ENCODE results near the gene ANKRD1.
"Not testable (repeated sequence)": the region's sequence is repeated elsewhere in the genome, so short reads cannot be mapped to it uniquely, and the experiment has no call there.

Gene ANKRD1

GRCh38 chr10:90959826-90960225 lies 38.9 kb upstream of the ANKRD1 start:
- Histone ChIP-seq H3K27ac (ENCODE audit: low read length) (no peak overlapping the region), H3K9me3 (ENCODE audit: control insufficient read depth in 2 of 2, low read length in 2 of 2) (no peaks in the 10 kb centered on the region), H3K36me3 (ENCODE audit: control insufficient read depth in 2 of 2, insufficient read depth in 2 of 2, low read length in 2 of 2) (no peaks in the 10 kb centered on the region), H3K9ac (ENCODE audit: low read length in 2 of 2) (no peak overlapping the region), H3K4me1 (ENCODE audit: control insufficient read depth, insufficient read depth, low read length) (peaks cover 3% of the 10 kb centered on the region), H3K27me3 (ENCODE audit: control insufficient read depth in 1 of 2, insufficient read depth in 2 of 2, low read length in 2 of 2) (no peaks in the 10 kb centered on the region), H3K4me3 (ENCODE audit: low read length in 2 of 2) (no peak overlapping the region)

DNA sequence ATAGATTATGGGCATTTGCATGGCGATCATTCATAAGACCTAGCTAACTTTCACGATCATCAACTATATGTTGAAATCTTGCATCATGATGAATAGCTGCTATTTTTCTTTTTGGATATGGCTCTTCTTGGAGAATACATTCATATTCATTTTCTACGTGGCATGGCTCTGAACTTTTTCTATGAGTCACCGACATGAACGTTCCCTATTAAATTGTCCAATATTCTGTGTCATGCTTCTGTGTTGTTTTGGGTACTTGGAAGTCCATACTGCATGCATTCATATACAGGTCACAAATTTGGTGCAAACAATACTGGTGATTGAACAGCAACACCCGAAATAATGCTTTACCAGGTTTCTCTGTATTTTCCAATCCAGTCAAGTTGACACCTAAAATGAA lies 37.9 kb upstream of the ANKRD1 start:
- no peaks in the 10 kb centered on the region for H3K36me3 ChIP-seq (ENCODE audit: control insufficient read depth in 2 of 2, insufficient read depth in 2 of 2, low read length in 2 of 2)
- H3K4me3 ChIP-seq (ENCODE audit: low read length in 2 of 2) = no peak overlapping the region
- H3K9ac ChIP-seq (ENCODE audit: low read length in 2 of 2) = no peak overlapping the region
- H3K27me3 ChIP-seq (ENCODE audit: control insufficient read depth in 1 of 2, insufficient read depth in 2 of 2, low read length in 2 of 2) = no peaks in the 10 kb centered on the region
- no peak overlapping the region for H3K27ac ChIP-seq (ENCODE audit: low read length)
- peaks cover 2% of the 10 kb centered on the region for H3K4me1 ChIP-seq (ENCODE audit: control insufficient read depth, insufficient read depth, low read length)
- H3K9me3 ChIP-seq (ENCODE audit: control insufficient read depth in 2 of 2, low read length in 2 of 2) = no peaks in the 10 kb centered on the region

DNA sequence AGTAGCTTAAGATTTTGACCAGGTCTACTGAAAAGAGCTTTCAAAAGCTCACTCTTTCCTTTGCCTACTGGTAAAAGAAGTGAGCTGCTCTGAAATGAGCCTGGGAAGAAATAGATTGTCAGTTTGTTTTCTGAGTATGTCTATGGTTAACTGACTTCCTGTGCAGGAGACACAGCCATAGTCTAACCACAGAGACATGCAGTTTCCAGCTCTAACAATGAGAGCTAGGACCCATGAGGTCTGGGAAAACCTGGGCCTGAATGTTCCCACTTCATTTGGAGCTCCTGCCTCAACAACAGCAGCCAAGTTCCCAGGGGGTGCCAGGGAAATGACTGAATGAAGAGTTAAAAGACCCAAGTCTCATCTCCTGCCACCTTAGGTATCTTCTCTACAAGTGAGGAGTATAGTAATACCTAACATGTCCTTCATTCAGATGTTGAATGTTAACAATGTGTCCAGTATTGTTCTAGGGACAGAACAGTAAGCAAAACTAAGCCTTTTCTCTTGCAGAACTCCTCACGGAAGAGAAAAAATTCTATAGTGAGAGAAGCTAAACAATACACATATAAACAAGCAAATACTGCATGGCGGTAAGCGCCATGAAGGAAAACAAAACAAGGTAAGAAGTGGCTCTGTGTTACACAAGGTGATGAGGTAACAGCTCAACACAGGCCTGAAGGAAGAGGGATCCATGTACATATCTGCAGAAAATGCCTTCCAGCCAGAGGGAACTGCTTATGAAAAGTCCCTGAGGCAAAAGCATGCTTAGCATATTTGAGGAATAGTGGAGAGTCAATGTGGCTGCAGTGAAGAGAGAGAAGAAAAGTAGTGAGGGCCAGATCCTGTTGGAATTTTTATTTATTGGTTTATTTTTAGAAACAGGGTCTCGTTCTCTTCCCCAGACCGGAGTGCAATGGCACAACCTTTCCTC lies 26.4 kb upstream of the ANKRD1 start:
- H3K4me1 ChIP-seq (ENCODE audit: control insufficient read depth, insufficient read depth, low read length) = no peaks in the 10 kb centered on the region
- no peak overlapping the region for H3K9ac ChIP-seq (ENCODE audit: low read length in 2 of 2)
- no peaks in the 10 kb centered on the region for H3K36me3 ChIP-seq (ENCODE audit: control insufficient read depth in 2 of 2, insufficient read depth in 2 of 2, low read length in 2 of 2)
- no peak overlapping the region for H3K27ac ChIP-seq (ENCODE audit: low read length)
- no peaks in the 10 kb centered on the region for H3K9me3 ChIP-seq (ENCODE audit: control insufficient read depth in 2 of 2, low read length in 2 of 2)
- H3K4me3 ChIP-seq (ENCODE audit: low read length in 2 of 2) = no peak overlapping the region
- H3K27me3 ChIP-seq (ENCODE audit: control insufficient read depth in 1 of 2, insufficient read depth in 2 of 2, low read length in 2 of 2) = no peaks in the 10 kb centered on the region

- no peak overlapping the region for H3K4me3 ChIP-seq (ENCODE audit: low read length in 2 of 2)
- no peak overlapping the region for H3K27ac ChIP-seq (ENCODE audit: low read length)
- no peaks in the 10 kb centered on the region for H3K4me1 ChIP-seq (ENCODE audit: control insufficient read depth, insufficient read depth, low read length)
- H3K36me3 ChIP-seq (ENCODE audit: control insufficient read depth in 2 of 2, insufficient read depth in 2 of 2, low read length in 2 of 2) = no peaks in the 10 kb centered on the region
- H3K9me3 ChIP-seq (ENCODE audit: control insufficient read depth in 2 of 2, low read length in 2 of 2) = no peaks in the 10 kb centered on the region
- no peak overlapping the region for H3K9ac ChIP-seq (ENCODE audit: low read length in 2 of 2)
- no peaks in the 10 kb centered on the region for H3K27me3 ChIP-seq (ENCODE audit: control insufficient read depth in 1 of 2, insufficient read depth in 2 of 2, low read length in 2 of 2)
These were observed 24.7 kb upstream of the ANKRD1 start for GRCh38 chr10:90945491-90946070.

GRCh38 chr10:90944749-90945148 lies 23.9 kb upstream of the ANKRD1 start:
- Histone ChIP-seq H3K27ac (ENCODE audit: low read length) (no peak overlapping the region), H3K9ac (ENCODE audit: low read length in 2 of 2) (no peak overlapping the region)

DNA sequence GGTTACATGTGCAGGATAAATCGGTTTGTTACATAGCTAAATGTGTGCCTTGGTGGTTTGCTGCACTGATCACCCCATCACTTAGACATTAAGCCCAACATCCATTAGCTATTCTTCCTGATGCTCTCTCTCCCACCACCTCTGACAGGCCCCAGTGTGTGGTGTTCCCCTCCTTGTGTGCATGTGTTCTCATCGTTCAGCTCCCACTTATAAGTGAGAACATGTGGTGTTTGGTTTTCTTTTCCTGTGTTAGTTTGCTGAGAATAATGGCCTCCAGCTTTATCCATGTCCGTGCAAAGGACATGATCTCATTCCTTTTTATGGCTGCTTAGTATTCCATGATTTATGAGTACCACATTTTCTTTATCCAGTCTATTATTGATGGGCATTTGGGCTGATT lies 22.1 kb upstream of the ANKRD1 start:
- H3K9ac ChIP-seq (ENCODE audit: low read length in 2 of 2); H3K36me3 ChIP-seq (ENCODE audit: control insufficient read depth in 2 of 2, insufficient read depth in 2 of 2, low read length in 2 of 2): not testable (repeated sequence)

More at GRCh38 chr10:90944749-90945148, 23.9 kb upstream of the ANKRD1 start:
- Histone ChIP-seq H3K27me3 (ENCODE audit: control insufficient read depth in 1 of 2, insufficient read depth in 2 of 2, low read length in 2 of 2) (no peaks in the 10 kb centered on the region), H3K4me3 (ENCODE audit: low read length in 2 of 2) (no peak overlapping the region), H3K36me3 (ENCODE audit: control insufficient read depth in 2 of 2, insufficient read depth in 2 of 2, low read length in 2 of 2) (no peaks in the 10 kb centered on the region), H3K9me3 (ENCODE audit: control insufficient read depth in 2 of 2, low read length in 2 of 2) (no peaks in the 10 kb centered on the region), H3K4me1 (ENCODE audit: control insufficient read depth, insufficient read depth, low read length) (no peaks in the 10 kb centered on the region)

DNA sequence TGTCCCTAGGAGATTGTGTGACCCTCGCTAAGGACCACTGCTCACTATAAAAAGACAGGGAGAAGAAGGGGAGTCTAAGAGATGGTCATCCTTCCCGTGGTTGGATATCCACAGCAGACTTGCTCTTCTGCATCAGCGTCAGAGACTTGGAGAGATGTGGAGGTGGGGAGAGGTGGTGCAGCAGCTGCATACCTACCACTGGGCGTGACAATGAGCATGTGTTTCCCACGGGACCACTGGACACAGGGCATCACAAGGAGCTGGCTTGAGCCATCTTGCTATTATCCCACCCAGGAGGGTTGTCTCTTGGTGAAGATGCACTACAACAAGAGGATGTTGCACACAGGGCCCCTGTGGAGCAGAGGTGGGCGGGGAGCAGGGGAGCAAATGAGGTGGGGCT lies 18.8 kb upstream of the ANKRD1 start:
- H3K27me3 ChIP-seq (ENCODE audit: control insufficient read depth in 1 of 2, insufficient read depth in 2 of 2, low read length in 2 of 2) = no peaks in the 10 kb centered on the region
- no peak overlapping the region for H3K27ac ChIP-seq (ENCODE audit: low read length)
- no peaks in the 10 kb centered on the region for H3K9me3 ChIP-seq (ENCODE audit: control insufficient read depth in 2 of 2, low read length in 2 of 2)
- H3K4me1 ChIP-seq (ENCODE audit: control insufficient read depth, insufficient read depth, low read length) = no peaks in the 10 kb centered on the region
- no peaks in the 10 kb centered on the region for H3K36me3 ChIP-seq (ENCODE audit: control insufficient read depth in 2 of 2, insufficient read depth in 2 of 2, low read length in 2 of 2)
- H3K9ac ChIP-seq (ENCODE audit: low read length in 2 of 2) = no peak overlapping the region
- no peak overlapping the region for H3K4me3 ChIP-seq (ENCODE audit: low read length in 2 of 2)

More for the DNA sequence above, 22.1 kb upstream of the ANKRD1 start:
- not testable (repeated sequence) for H3K27ac ChIP-seq (ENCODE audit: low read length); H3K27me3 ChIP-seq (ENCODE audit: control insufficient read depth in 1 of 2, insufficient read depth in 2 of 2, low read length in 2 of 2); H3K4me1 ChIP-seq (ENCODE audit: control insufficient read depth, insufficient read depth, low read length); H3K4me3 ChIP-seq (ENCODE audit: low read length in 2 of 2); H3K9me3 ChIP-seq (ENCODE audit: control insufficient read depth in 2 of 2, low read length in 2 of 2)

GRCh38 chr10:90939116-90939515 lies 18.2 kb upstream of the ANKRD1 start:
- no peaks in the 10 kb centered on the region for H3K4me1 ChIP-seq (ENCODE audit: control insufficient read depth, insufficient read depth, low read length)
- no peak overlapping the region for H3K27ac ChIP-seq (ENCODE audit: low read length)
- no peaks in the 10 kb centered on the region for H3K9me3 ChIP-seq (ENCODE audit: control insufficient read depth in 2 of 2, low read length in 2 of 2)
- H3K27me3 ChIP-seq (ENCODE audit: control insufficient read depth in 1 of 2, insufficient read depth in 2 of 2, low read length in 2 of 2) = no peaks in the 10 kb centered on the region
- no peaks in the 10 kb centered on the region for H3K36me3 ChIP-seq (ENCODE audit: control insufficient read depth in 2 of 2, insufficient read depth in 2 of 2, low read length in 2 of 2)
- H3K9ac ChIP-seq (ENCODE audit: low read length in 2 of 2) = no peak overlapping the region
- H3K4me3 ChIP-seq (ENCODE audit: low read length in 2 of 2) = no peak overlapping the region

GRCh38 chr10:90937645-90938258 lies 16.9 kb upstream of the ANKRD1 start:
- Histone ChIP-seq H3K27ac (ENCODE audit: low read length) (no peak overlapping the region), H3K9me3 (ENCODE audit: control insufficient read depth in 2 of 2, low read length in 2 of 2) (no peaks in the 10 kb centered on the region), H3K4me3 (ENCODE audit: low read length in 2 of 2) (no peak overlapping the region), H3K36me3 (ENCODE audit: control insufficient read depth in 2 of 2, insufficient read depth in 2 of 2, low read length in 2 of 2) (no peaks in the 10 kb centered on the region), H3K27me3 (ENCODE audit: control insufficient read depth in 1 of 2, insufficient read depth in 2 of 2, low read length in 2 of 2) (no peaks in the 10 kb centered on the region), H3K4me1 (ENCODE audit: control insufficient read depth, insufficient read depth, low read length) (no peaks in the 10 kb centered on the region), H3K9ac (ENCODE audit: low read length in 2 of 2) (no peak overlapping the region)

- no peak overlapping the region for H3K4me3 ChIP-seq (ENCODE audit: low read length in 2 of 2)
- no peak overlapping the region for H3K9ac ChIP-seq (ENCODE audit: low read length in 2 of 2)
- no peaks in the 10 kb centered on the region for H3K9me3 ChIP-seq (ENCODE audit: control insufficient read depth in 2 of 2, low read length in 2 of 2)
- H3K27me3 ChIP-seq (ENCODE audit: control insufficient read depth in 1 of 2, insufficient read depth in 2 of 2, low read length in 2 of 2) = no peaks in the 10 kb centered on the region
- H3K4me1 ChIP-seq (ENCODE audit: control insufficient read depth, insufficient read depth, low read length) = no peaks in the 10 kb centered on the region
- H3K27ac ChIP-seq (ENCODE audit: low read length) = no peak overlapping the region
- no peaks in the 10 kb centered on the region for H3K36me3 ChIP-seq (ENCODE audit: control insufficient read depth in 2 of 2, insufficient read depth in 2 of 2, low read length in 2 of 2)
These were observed 15.4 kb upstream of the ANKRD1 start for GRCh38 chr10:90936276-90936659.
